ENCODE measurements around the gene POLR3F. TPM values are rescaled to one million over a fixed set of nuclear protein-coding genes. Genes with fewer than 3 reads are reported as not detected.
"Not testable (repeated sequence)": the region's sequence is repeated elsewhere in the genome, so short reads cannot be mapped to it uniquely, and the experiment has no call there.

POLR3F gene
- polyA plus RNA-seq, 3 donors: 4.1 to 6.7 (median 4.8) TPM

- Histone ChIP-seq H3K4me3 (replicated peaks in 1 of 3; ENCODE audit: low read depth in 2 of 3, low read length in 3 of 3) (no peak overlapping the region), H3K9me3 (replicated peaks in 1 of 2; ENCODE audit: control insufficient read depth in 1 of 2, insufficient read depth in 1 of 2, low read length in 2 of 2) (no peaks in the 10 kb centered on the region), H3K4me1 (ENCODE audit: control insufficient read depth in 1 of 2, insufficient read depth in 2 of 2, low read length in 2 of 2) (peaks cover 8 to 16% of the 10 kb centered on the region in 2 donors), H3K79me2 (ENCODE audit: insufficient read depth, low read length) (peaks cover 7% of the 10 kb centered on the region), H3K9ac (ENCODE audit: insufficient read depth, low read length, poor library complexity, severe bottlenecking) (no peak overlapping the region), H4K20me1 (ENCODE audit: insufficient read depth, low read length) (no peaks in the 10 kb centered on the region), H3K27me3 (ENCODE audit: control insufficient read depth in 2 of 2, insufficient read depth in 2 of 2, low read length in 2 of 2) (no peaks in the 10 kb centered on the region), H3K36me3 (replicated peaks in 1 of 2; ENCODE audit: control insufficient read depth in 1 of 2, insufficient read depth in 2 of 2, low read length in 2 of 2) (peaks cover 0 to 12% of the 10 kb centered on the region in 2 donors), H3K4me2 (replicated peaks; ENCODE audit: extremely low read depth, low read length, poor library complexity, severe bottlenecking) (peak overlapping the region; percentile 82), H3K27ac (ENCODE audit: low read depth in 1 of 2, low read length in 2 of 2) (no peak overlapping the region), H2AFZ (ENCODE audit: insufficient read depth, low read depth, low read length, poor library complexity, severe bottlenecking) (peak overlapping the region; percentile 100)
- TF ChIP-seq CTCF (IDR thresholded peaks at IDR 0.05): no peak
- DNase-seq: no peak
- Mint-ChIP-seq H3K4me3 (no peak overlapping the region), H3K4me1 (peaks cover 22% of the 10 kb centered on the region), H3K9me3 (no peaks in the 10 kb centered on the region), H3K36me3 (peaks cover 3 to 5% of the 10 kb centered on the region in 2 donors), H3K27me3 (ENCODE audit: low read depth in 3 of 3) (peaks cover 0 to 2% (median 0%) of the 10 kb centered on the region in 3 donors), H3K27ac (no peak overlapping the region)
- WGBS (ENCODE audit: insufficient coverage): no CpG with 5 or more reads among the region's 3 CpGs
- intact Hi-C loops (cut with micrococcal nuclease): no loop called here
Measured at GRCh38 chr20:18497603-18498002, 30.4 kb downstream of the POLR3F start.

GRCh38 chr20:18501672-18502071, 34.5 kb downstream of the POLR3F start:
- H3K27ac ChIP-seq (ENCODE audit: low read depth in 1 of 2, low read length in 2 of 2); H3K9me3 Mint-ChIP-seq; H3K27me3 ChIP-seq (ENCODE audit: control insufficient read depth in 2 of 2, insufficient read depth in 2 of 2, low read length in 2 of 2); DNase-seq; H3K9me3 ChIP-seq (replicated peaks in 1 of 2; ENCODE audit: control insufficient read depth in 1 of 2, insufficient read depth in 1 of 2, low read length in 2 of 2); H3K27me3 Mint-ChIP-seq (ENCODE audit: low read depth in 3 of 3); H3K27ac Mint-ChIP-seq; intact Hi-C loops (cut with micrococcal nuclease); H3K4me1 Mint-ChIP-seq; H3K9ac ChIP-seq (ENCODE audit: insufficient read depth, low read length, poor library complexity, severe bottlenecking); H3K4me3 ChIP-seq (replicated peaks in 1 of 3; ENCODE audit: low read depth in 2 of 3, low read length in 3 of 3); H3K36me3 ChIP-seq (replicated peaks in 1 of 2; ENCODE audit: control insufficient read depth in 1 of 2, insufficient read depth in 2 of 2, low read length in 2 of 2); H3K4me3 Mint-ChIP-seq; H4K20me1 ChIP-seq (ENCODE audit: insufficient read depth, low read length); H3K79me2 ChIP-seq (ENCODE audit: insufficient read depth, low read length); H3K4me2 ChIP-seq (replicated peaks; ENCODE audit: extremely low read depth, low read length, poor library complexity, severe bottlenecking); H3K36me3 Mint-ChIP-seq: not testable (repeated sequence)
- no CpG with 5 or more reads among the region's 1 CpG for WGBS (ENCODE audit: insufficient coverage)
- Histone ChIP-seq H2AFZ (ENCODE audit: insufficient read depth, low read depth, low read length, poor library complexity, severe bottlenecking) (peak overlapping the region; percentile 37), H3K4me1 (ENCODE audit: control insufficient read depth in 1 of 2, insufficient read depth in 2 of 2, low read length in 2 of 2) (peaks cover under 1 to 11% of the 10 kb centered on the region in 2 donors)
